GM12865 (cell line): Measurements from ENCODE around the gene MPV17L.
"Not testable (repeated sequence)": the region's sequence is repeated elsewhere in the genome, so short reads cannot be mapped to it uniquely, and the experiment has no call there.

Experiments
- DNase-seq: peaks from one replicate; pipeline ENCODE4 v3.0.0; 2010; ENCODE audit warnings: low read depth
- H3K4me3 ChIP-seq: 2 replicates; pipeline ENCODE4 v1.5.1; 2011; ENCODE audit warnings: mild to moderate bottlenecking, low read depth, low read length, control low read depth
- CTCF ChIP-seq: IDR thresholded peaks from 2 replicates; pipeline ENCODE4 v1.5.1; 2011; ENCODE audit warnings: low read length, control low read depth, low read depth, inconsistent platforms; ENCODE audit not compliant: insufficient read depth; ENCODE audit errors: missing control alignments

Gene MPV17L

GRCh38 chr16:15451098-15451731 is 55.7 kb downstream of the MPV17L start:
- no peak for TF ChIP-seq CTCF
- no peak for DNase-seq
- H3K4me3 ChIP-seq: no peak overlapping the region

DNA sequence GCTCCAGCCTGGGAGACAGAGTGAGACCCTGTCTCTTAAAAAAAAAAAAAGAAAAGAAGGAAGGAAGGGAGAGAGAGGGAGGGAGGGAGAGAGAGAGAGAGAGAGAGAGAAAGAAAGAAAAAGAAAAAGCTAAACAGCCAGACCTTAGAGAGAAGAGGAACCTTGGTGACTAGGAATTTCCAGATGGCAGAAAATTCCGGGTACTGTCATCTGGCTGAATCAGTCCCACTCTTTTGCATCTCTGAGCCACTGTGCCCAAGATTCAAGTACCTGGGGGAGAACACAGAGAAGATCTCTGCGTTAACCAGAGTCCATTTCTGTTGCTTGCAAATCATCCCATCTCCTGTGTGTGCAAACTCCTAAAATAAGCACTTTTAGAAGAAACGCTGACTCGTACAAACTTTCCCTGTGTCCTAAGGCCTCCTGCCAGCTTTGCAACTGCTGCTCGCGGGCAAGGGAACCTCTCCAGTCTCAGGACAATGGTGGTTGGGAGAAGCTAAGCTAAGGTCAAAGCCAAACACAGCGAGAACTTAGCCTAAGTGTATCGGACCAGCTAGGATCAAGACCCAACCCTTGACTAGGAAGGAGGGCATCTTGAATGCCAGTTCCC is 56.8 kb downstream of the MPV17L start:
- no peak for TF ChIP-seq CTCF
- DNase-seq: no peak
- no peak overlapping the region for H3K4me3 ChIP-seq

DNA sequence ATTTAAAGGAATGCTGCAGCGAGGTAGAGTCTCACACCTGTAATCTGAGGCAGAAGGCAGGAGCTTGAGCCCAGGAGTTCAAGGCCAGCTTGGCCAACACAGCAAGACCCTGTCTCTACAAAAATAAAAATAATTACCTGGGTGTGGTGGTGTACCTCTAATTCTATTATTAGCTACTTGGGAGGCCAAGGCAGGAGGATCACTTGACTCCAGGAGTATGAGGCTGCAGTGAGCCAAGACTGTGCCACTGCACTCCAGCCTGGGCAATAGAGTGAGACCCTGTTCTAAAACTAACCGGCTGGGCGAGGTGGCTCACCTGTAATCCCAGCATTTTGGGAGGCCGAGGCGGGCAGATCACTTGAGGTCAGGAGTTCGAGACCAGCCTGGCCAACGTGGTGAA is 57.7 kb downstream of the MPV17L start:
- DNase-seq, H3K4me3 ChIP-seq: not testable (repeated sequence)

DNA sequence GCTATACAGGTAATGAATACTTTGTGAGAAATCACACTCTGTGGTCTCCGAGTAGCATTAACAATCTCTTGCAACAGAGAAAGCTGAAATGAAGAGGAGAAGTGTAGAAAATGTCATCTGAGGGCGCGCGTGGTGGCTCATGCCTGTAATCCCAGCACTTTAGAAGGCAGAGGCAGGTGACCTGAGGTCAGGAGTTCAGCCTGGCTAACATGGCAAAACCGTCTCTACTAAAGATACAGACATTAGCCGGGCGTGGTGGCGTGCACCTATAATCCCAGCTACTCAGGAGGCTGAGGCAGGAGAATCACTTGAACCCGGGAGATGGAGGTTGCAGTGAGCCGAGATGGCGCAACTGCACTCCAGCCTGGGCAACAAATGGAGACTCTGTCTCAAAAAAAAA is 59.4 kb downstream of the MPV17L start:
- not testable (repeated sequence) for DNase-seq, H3K4me3 ChIP-seq

GRCh38 chr16:15457400-15457799 is 61.8 kb downstream of the MPV17L start:
- no peak overlapping the region for H3K4me3 ChIP-seq
- DNase-seq: no peak
- no peak for TF ChIP-seq CTCF

- no peak for DNase-seq
- H3K4me3 ChIP-seq: no peak overlapping the region
- TF ChIP-seq CTCF: no peak
Observed at GRCh38 chr16:15457958-15458357, 62.4 kb downstream of the MPV17L start.

DNA sequence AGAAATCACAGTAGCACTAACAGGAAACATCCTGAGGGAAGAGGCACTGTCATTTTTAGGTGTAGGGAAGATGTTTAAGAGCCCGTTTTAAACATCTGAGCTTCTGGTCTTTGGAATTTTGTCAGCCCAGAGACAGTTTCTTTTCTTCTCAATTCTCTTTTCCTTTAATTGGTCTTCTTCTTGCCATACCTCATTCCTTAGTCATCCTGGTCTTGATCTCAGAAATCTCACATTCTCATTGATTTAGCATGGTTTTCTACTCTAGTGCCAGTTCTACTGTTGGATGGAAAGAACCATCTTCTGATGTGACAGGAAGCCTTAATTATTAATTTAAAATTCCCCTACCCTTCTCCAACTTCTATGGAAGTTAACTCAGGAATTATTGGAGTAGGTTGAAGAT is 64.2 kb downstream of the MPV17L start:
- no peak for DNase-seq
- TF ChIP-seq CTCF: no peak
- no peak overlapping the region for H3K4me3 ChIP-seq

DNA sequence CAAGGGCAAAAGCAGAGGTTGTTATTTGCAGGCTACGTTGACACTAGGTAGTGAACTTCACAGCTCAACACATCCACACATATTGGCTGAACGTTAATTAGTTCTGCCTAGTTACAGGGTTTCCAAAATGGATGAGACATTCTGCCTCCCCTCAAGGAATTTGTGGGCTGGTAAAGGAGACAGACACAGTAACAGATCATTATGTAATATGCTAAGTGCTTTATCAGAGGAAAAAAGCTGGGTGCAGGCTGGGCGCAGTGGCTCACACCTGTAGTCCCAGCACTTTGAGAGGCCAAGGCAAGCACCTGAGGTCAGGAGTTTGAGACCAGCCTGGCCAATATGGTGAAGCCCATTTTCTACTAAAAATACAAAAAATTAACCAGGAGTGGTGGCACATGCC is 65.0 kb downstream of the MPV17L start:
- DNase-seq: no peak
- TF ChIP-seq CTCF: no peak

More for the DNA sequence above, 65.0 kb downstream of the MPV17L start:
- H3K4me3 ChIP-seq: no peak overlapping the region
